Measurements from ENCODE around the gene AP4M1.

GRCh38 chr7:100126239-100126930 lies 24.9 kb downstream of the AP4M1 start:
- TF ChIP-seq POLR2A (IDR thresholded peaks at IDR 0.05) (no peak), CTCF (IDR thresholded peaks at IDR 0.05) (no peak), EP300 (IDR thresholded peaks at IDR 0.05) (no peak)
